Ascending aorta (tissue), 2 donors: ENCODE measurements around the gene SACS. TPM values are rescaled to one million over a fixed set of nuclear protein-coding genes. Genes with fewer than 3 reads are reported as not detected.

Experiments
- DNase-seq, 2 donors: peaks; one replicate each; pipeline ENCODE4 v3.0.0-alpha.2; 2019; ENCODE audit warnings: low spot score in 2 of 2
- H3K27ac ChIP-seq, 2 donors: fragments of 200-600 bp; sonication (generic); one replicate each; pipeline ENCODE4 v1.5.1; 2016 to 2017; ENCODE audit warnings: mild to moderate bottlenecking in 1 of 2
- H3K27me3 ChIP-seq: fragments of 200-600 bp; sonication (generic); one replicate; pipeline ENCODE4 v1.5.1; 2017
- H3K36me3 ChIP-seq, 2 donors: fragments of 200-600 bp; sonication (generic); one replicate each; pipeline ENCODE4 v1.5.1; 2016
- H3K4me1 ChIP-seq, 2 donors: fragments of 200-600 bp; sonication (generic); one replicate each; pipeline ENCODE4 v1.5.1; 2016 to 2017; ENCODE audit warnings: mild to moderate bottlenecking in 1 of 2
- H3K4me3 ChIP-seq, 2 donors: fragments of 200-600 bp; sonication (generic); one replicate each; pipeline ENCODE4 v1.5.1; 2016 to 2017; ENCODE audit warnings: mild to moderate bottlenecking in 1 of 2
- H3K9me3 ChIP-seq, 2 donors: fragments of 200-600 bp; sonication (generic); one replicate each; pipeline ENCODE4 v1.5.1; 2016
- CTCF ChIP-seq, 3 experiments: fragments of 200-600 bp in 2 of 3; fragments of 450-650 bp in 1 of 3; sonication (generic) in 2 of 3; IDR thresholded peaks; one replicate each; pipeline ENCODE4 v1.5.1; 2016 to 2019; ENCODE audit warnings: antibody characterized with exemption in 3 of 3, mild to moderate bottlenecking in 1 of 3, moderate library complexity in 1 of 3
- intact Hi-C: fragments of 100-400 bp; cut with DNase I; formaldehyde crosslinking; loops from one replicate; pipeline ENCODE4 v1.15.1; 2023
- total RNA-seq: library from RNA; depleted of rRNA; stranded (reverse); fragments of >200 nt; gene quantifications from one replicate; pipeline ENCODE4 v1.1.0, GENCODE V29; 2016

SACS gene
- total RNA-seq, 1 donor from 2014 or later = 13.1 TPM

- intact Hi-C loops = no loop called here
- H3K4me3 ChIP-seq = no peak overlapping the region
- no peak for DNase-seq
Observed at GRCh38 chr13:23421596-23421995, 11.9 kb downstream of the SACS start.

GRCh38 chr13:23418776-23419683 is 14.5 kb downstream of the SACS start:
- no peak for TF ChIP-seq CTCF (IDR thresholded peaks at IDR 0.05)
- Histone ChIP-seq H3K4me1 (peaks cover 0 to 3% of the 10 kb centered on the region in 2 donors), H3K36me3 (no peaks in the 10 kb centered on the region), H3K27ac (no peak overlapping the region), H3K4me3 (no peak overlapping the region), H3K27me3 (no peaks in the 10 kb centered on the region), H3K9me3 (no peaks in the 10 kb centered on the region)
- intact Hi-C loops = no loop called here
- DNase-seq = no peak

More at GRCh38 chr13:23421596-23421995, 11.9 kb downstream of the SACS start:
- H3K36me3 ChIP-seq = no peaks in the 10 kb centered on the region
- H3K9me3 ChIP-seq = no peaks in the 10 kb centered on the region
- H3K27me3 ChIP-seq = no peaks in the 10 kb centered on the region
- no peak overlapping the region for H3K27ac ChIP-seq
- no peak for TF ChIP-seq CTCF (IDR thresholded peaks at IDR 0.05)
- peaks cover 0 to 2% of the 10 kb centered on the region in 2 donors for H3K4me1 ChIP-seq

GRCh38 chr13:23414682-23415081 is 18.8 kb downstream of the SACS start:
- H3K27ac ChIP-seq = no peak overlapping the region
- H3K36me3 ChIP-seq = no peaks in the 10 kb centered on the region
- no peak overlapping the region for H3K4me3 ChIP-seq
- no peaks in the 10 kb centered on the region for H3K9me3 ChIP-seq
- no peak for TF ChIP-seq CTCF (IDR thresholded peaks at IDR 0.05)
- H3K27me3 ChIP-seq = no peaks in the 10 kb centered on the region
- DNase-seq = no peak
- intact Hi-C loops = no loop called here
- H3K4me1 ChIP-seq = peaks cover 0 to 3% of the 10 kb centered on the region in 2 donors

GRCh38 chr13:23411706-23412105 is 21.8 kb downstream of the SACS start:
- Histone ChIP-seq H3K36me3 (no peaks in the 10 kb centered on the region), H3K4me1 (peaks cover 0 to 3% of the 10 kb centered on the region in 2 donors), H3K27me3 (no peaks in the 10 kb centered on the region), H3K9me3 (no peaks in the 10 kb centered on the region), H3K27ac (no peak overlapping the region), H3K4me3 (no peak overlapping the region)
- intact Hi-C loops = no loop called here
- TF ChIP-seq CTCF (IDR thresholded peaks at IDR 0.05) = no peak
- DNase-seq = no peak

GRCh38 chr13:23411220-23411619 is 22.3 kb downstream of the SACS start:
- H3K27me3 ChIP-seq = no peaks in the 10 kb centered on the region
- H3K27ac ChIP-seq = no peak overlapping the region
- intact Hi-C loops = no loop called here
- H3K4me1 ChIP-seq = peaks cover 0 to 3% of the 10 kb centered on the region in 2 donors
- H3K4me3 ChIP-seq = no peak overlapping the region
- no peak for DNase-seq
- H3K36me3 ChIP-seq = no peaks in the 10 kb centered on the region
- H3K9me3 ChIP-seq = no peaks in the 10 kb centered on the region
- TF ChIP-seq CTCF (IDR thresholded peaks at IDR 0.05) = no peak
